Psoas muscle (tissue), 8 donors: ENCODE measurements around the gene MEF2A. TPM values are rescaled to one million over a fixed set of nuclear protein-coding genes. Genes with fewer than 3 reads are reported as not detected.

ENCODE experiments used
- ATAC-seq, 4 donors: fragments of 200-7000 bp; cut with Tn5 transposase; one replicate each; pipeline ENCODE4 v1.9.1; 2020; ENCODE audit warnings: moderate library complexity in 3 of 4, mild to moderate bottlenecking in 2 of 4
- DNase-seq, 2 donors: peaks; one replicate each; pipeline ENCODE4 v3.0.0-alpha.2; 2020
- H3K27ac ChIP-seq: fragments of 200-600 bp; one replicate; pipeline ENCODE4 v1.8.0; 2022
- H3K27me3 ChIP-seq, 3 donors: fragments of 200-600 bp in 1 of 3; one replicate each; pipeline versions ENCODE4 v1.6.1 to v1.8.0; 2013 to 2022; ENCODE audit warnings: low read length in 2 of 3, mild to moderate bottlenecking in 2 of 3, moderate library complexity in 1 of 3; ENCODE audit not compliant: insufficient read depth in 3 of 3
- H3K36me3 ChIP-seq, 2 donors: fragments of 200-600 bp in 1 of 2; one replicate each; pipeline versions ENCODE4 v1.6.1 to v1.8.0; 2013 to 2022; ENCODE audit warnings: low read depth in 1 of 2, mild to moderate bottlenecking in 1 of 2, moderate library complexity in 1 of 2; ENCODE audit not compliant: insufficient read depth in 1 of 2
- H3K4me1 ChIP-seq: fragments of 200-600 bp; one replicate; pipeline ENCODE4 v1.8.0; 2022
- H3K4me3 ChIP-seq: fragments of 200-600 bp; one replicate; pipeline ENCODE4 v1.8.0; 2022; ENCODE audit warnings: mild to moderate bottlenecking
- H3K9me3 ChIP-seq: fragments of 200-600 bp; one replicate; pipeline ENCODE4 v1.8.0; 2022
- WGBS, 3 donors: extraction: QIAGEN DNeasy Blood & Tissue Kit; methylation state at CpG; one replicate each; pipeline versions ENCODE4 v1.1.6 to v1.1.7; 2013; 5-methylcytosine and 5-hydroxymethylcytosine counted together
- intact Hi-C, 2 donors: fragments of 100-400 bp; cut with DNase I; formaldehyde crosslinking; loops; one replicate each; pipeline versions ENCODE4 v1.11.0 to v1.14.2; 2022
- polyA plus RNA-seq, 3 donors: library from polyadenylated mRNA; stranded (reverse); fragments of 200-250 nt; gene quantifications; one replicate each; pipeline ENCODE4 v1.2.3, GENCODE V29; 2013
- total RNA-seq, 4 donors: library from RNA; stranded (reverse); fragmentation: NEBNext Ultra II Directional in 2 of 4; extraction: Animal tissue kit (Norgen Biotek cat#: 25700) in 2 of 4; gene quantifications; one replicate each; pipeline versions ENCODE4 v1.2.1 to v1.2.4, GENCODE V29; 2021 to 2023
- TF ChIP-seq, protein P1 (sequence below): fragments of 200-600 bp; IDR thresholded peaks from one replicate; pipeline ENCODE4 v1.8.0; 2022; ENCODE audit warnings: antibody characterized with exemption
- donor health status: healthy with polysubstance abuse.
- donor health status: DM: no; HTN: no; CAD: no; lungs with moderate emphysema.
- donor health status: Bipolar disorder and iron deficiency.
- donor health status: healthy.
- donor health status: DM: yes; HTN: yes; CAD: no.
- donor health status: DM: no; HTN: no; CAD: no.
- donor health status: DM: no; HTN: no; CAD: no.
- donor health status: DM: yes; HTN: yes; CAD: no.

MEF2A gene
- total and polyA plus RNA-seq, 7 donors, result 17.1 to 92.6 (median 63.9) TPM

DNA sequence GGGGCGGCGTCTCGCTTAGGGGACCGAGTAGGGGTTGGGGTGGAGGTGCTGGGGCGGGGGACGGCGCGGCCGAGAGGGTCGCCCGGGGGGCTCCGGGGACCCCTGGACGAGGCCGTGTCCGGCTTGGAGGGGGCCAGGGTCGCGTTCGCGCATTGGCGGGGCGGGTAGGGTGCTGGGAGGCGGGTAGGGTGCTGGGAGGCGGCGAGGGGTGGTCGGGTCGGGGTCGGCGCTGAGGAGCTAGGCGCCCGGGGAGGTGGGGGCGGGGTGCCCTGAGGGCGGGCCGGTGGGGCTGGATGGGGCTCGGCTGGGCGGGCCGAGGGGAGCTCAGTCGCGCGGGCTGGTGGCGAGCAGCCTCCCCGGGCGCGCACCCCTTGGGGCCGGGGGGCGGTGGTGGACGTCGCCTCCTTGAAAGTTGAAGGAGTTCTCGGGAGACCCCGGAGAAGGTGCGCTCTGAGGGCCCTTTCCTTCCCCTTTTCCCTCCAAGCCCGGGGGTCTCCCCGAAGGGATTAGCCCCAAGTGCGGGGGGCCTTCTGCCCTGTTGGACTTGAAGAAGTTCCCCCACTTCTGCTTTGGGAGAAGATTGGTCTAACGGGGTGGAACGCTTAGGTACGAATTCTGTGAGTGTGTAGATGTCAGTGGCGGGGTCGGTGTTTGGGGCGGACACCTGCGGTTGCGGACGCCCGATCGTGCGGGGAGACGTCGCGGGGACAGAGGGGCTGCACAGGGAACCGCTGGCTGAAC lies 543 bp downstream of the MEF2A start:
- intact Hi-C loops, result loop anchor here (2.0 to 10.0 kb wide), 6 partner anchors 54 to 282 kb away; no protein-coding TSS in a partner anchor
- H3K4me3 ChIP-seq, result peak overlapping the region; percentile 75
- WGBS, 3 donors, result 0 to 1% (median 1%) methylated on average over 29 to 69 of the region's 69 CpGs
- no peaks in the 10 kb centered on the region for H3K9me3 ChIP-seq
- H3K36me3 ChIP-seq, result no peaks in the 10 kb centered on the region
- no peaks in the 10 kb centered on the region for H3K27me3 ChIP-seq
- TF ChIP-seq, protein P1, sequence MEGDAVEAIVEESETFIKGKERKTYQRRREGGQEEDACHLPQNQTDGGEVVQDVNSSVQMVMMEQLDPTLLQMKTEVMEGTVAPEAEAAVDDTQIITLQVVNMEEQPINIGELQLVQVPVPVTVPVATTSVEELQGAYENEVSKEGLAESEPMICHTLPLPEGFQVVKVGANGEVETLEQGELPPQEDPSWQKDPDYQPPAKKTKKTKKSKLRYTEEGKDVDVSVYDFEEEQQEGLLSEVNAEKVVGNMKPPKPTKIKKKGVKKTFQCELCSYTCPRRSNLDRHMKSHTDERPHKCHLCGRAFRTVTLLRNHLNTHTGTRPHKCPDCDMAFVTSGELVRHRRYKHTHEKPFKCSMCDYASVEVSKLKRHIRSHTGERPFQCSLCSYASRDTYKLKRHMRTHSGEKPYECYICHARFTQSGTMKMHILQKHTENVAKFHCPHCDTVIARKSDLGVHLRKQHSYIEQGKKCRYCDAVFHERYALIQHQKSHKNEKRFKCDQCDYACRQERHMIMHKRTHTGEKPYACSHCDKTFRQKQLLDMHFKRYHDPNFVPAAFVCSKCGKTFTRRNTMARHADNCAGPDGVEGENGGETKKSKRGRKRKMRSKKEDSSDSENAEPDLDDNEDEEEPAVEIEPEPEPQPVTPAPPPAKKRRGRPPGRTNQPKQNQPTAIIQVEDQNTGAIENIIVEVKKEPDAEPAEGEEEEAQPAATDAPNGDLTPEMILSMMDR, result no peak
- ATAC-seq, result peak; percentile 17 to 48 (median 38)
- H3K27ac ChIP-seq, result peak overlapping the region; percentile 93
- H3K4me1 ChIP-seq, result peaks cover 40% of the 10 kb centered on the region
- peak; percentile 48 to 53 for DNase-seq

GRCh38 chr15:99568625-99569352 lies 3.0 kb downstream of the MEF2A start:
- intact Hi-C loops, result loop anchor here (5.0 to 10.0 kb wide), 5 partner anchors 124 to 284 kb away; no protein-coding TSS in a partner anchor
- H3K9me3 ChIP-seq, result no peaks in the 10 kb centered on the region
- TF ChIP-seq, protein P1, result no peak
- WGBS, 3 donors, result 39 to 57% (median 44%) methylated on average over 9 of the region's 9 CpGs
- peaks cover 54% of the 10 kb centered on the region for H3K4me1 ChIP-seq
- ATAC-seq (no peak), DNase-seq (no peak)
- H3K27ac ChIP-seq, result peak overlapping the region; percentile 93
- H3K27me3 ChIP-seq, result no peaks in the 10 kb centered on the region
- no peaks in the 10 kb centered on the region for H3K36me3 ChIP-seq
- H3K4me3 ChIP-seq, result peak overlapping the region; percentile 75

DNA sequence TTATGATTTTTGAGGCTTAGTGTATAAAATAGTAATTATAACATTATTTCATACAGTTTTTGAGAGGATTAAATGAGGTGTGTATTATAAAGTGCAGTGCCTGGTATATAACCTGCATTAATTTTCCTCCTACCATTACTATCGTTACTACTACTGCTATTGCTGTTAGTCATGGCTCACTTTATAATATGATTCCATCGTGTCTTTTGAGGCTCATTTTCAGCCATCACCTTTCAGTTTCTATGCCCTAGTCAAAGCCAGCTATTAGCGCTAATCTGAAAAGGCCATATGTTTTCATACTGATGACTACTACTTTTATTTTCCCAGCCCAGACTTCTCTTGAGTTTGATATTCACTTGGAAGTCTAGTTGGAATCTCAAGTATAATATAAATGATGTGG lies 5.5 kb downstream of the MEF2A start:
- TF ChIP-seq, protein P1, result no peak
- no peaks in the 10 kb centered on the region for H3K36me3 ChIP-seq
- no peaks in the 10 kb centered on the region for H3K9me3 ChIP-seq
- H3K4me1 ChIP-seq, result peaks cover 53% of the 10 kb centered on the region
- intact Hi-C loops, result loop anchor here in 1 of 2 donors (5.0 kb wide), 1 partner anchor 41 kb away; no protein-coding TSS in a partner anchor
- DNase-seq, result no peak
- no peaks in the 10 kb centered on the region for H3K27me3 ChIP-seq
- peak overlapping the region; percentile 5 for H3K27ac ChIP-seq
- 78 to 88% (median 80%) methylated on average over 3 of the region's 3 CpGs for WGBS, 3 donors
- no peak for ATAC-seq
- H3K4me3 ChIP-seq, result no peak overlapping the region

GRCh38 chr15:99574048-99574447 lies 8.3 kb downstream of the MEF2A start:
- no peaks in the 10 kb centered on the region for H3K36me3 ChIP-seq
- H3K27me3 ChIP-seq, result no peaks in the 10 kb centered on the region
- intact Hi-C loops, result loop anchor here in 1 of 2 donors (5.0 kb wide), 1 partner anchor 38 kb away; no protein-coding TSS in a partner anchor
- DNase-seq (no peak), ATAC-seq (no peak)
- H3K4me3 ChIP-seq, result no peak overlapping the region
- H3K27ac ChIP-seq, result peak overlapping the region; percentile 1
- H3K9me3 ChIP-seq, result no peaks in the 10 kb centered on the region
- H3K4me1 ChIP-seq, result peaks cover 63% of the 10 kb centered on the region
- 67 to 75% (median 69%) methylated on average over 4 of the region's 4 CpGs for WGBS, 3 donors
- TF ChIP-seq, protein P1, result no peak
